NCI-H345 treated with DMSO at 0.1 percent for 48 hours (cell line): ENCODE measurements around the gene ETS1.

Experiments used
- DNase-seq: peaks from one replicate; lab custom pipeline; 2025; ENCODE audit not compliant: unreplicated experiment; lab: John Stamatoyannopoulos, UW

ETS1 gene

DNA sequence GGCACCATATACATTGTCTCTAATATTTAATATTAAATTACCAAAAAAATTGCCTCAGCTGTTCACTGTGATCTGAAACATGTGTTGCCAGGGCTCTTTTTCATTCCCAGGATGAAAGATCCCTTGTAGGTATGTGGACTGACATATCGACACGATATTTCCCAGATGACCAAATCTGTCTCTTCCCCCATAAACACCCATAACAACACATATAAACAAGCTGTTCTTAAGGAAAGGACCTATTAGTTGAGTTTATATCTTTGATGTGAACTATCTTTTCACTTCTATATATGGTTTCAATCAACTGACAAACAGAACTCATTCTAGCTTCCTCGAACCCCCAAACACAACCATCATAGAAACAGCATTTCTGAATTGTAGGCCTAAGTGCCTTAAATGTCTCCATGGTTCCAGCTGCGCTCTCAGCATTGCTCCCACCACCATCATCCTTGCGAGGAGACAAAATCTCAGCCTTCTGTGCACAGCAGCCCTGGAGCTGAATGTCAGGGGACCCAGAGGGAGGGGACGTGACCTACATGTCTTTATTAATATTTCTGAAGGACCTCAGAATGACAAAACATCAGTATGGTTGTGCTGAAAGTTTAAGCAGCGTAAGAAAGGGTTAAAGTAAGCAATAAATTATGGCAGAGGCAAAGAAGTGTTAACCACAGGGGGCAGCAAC, 67.0 kb downstream of the ETS1 start:
- no peak for DNase-seq

DNA sequence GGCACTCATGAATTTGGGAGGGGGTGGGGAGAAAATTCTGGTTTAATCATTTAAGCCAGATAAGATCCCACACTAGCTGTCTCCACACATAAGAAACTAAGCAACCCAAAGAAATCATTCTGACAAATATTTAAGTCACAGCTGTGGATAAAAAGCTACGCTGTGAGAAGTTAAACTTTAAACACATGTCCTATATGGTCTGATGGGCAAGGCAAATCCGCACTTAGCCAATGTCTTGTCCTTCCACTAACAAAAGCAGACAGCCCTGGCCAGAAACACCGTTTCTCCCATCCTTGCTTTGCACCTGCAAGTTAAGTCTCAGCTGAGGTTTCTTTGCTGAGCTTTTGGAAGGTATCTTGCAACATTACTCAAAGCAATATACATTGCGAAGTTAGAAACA, 68.0 kb downstream of the ETS1 start:
- no peak for DNase-seq

DNA sequence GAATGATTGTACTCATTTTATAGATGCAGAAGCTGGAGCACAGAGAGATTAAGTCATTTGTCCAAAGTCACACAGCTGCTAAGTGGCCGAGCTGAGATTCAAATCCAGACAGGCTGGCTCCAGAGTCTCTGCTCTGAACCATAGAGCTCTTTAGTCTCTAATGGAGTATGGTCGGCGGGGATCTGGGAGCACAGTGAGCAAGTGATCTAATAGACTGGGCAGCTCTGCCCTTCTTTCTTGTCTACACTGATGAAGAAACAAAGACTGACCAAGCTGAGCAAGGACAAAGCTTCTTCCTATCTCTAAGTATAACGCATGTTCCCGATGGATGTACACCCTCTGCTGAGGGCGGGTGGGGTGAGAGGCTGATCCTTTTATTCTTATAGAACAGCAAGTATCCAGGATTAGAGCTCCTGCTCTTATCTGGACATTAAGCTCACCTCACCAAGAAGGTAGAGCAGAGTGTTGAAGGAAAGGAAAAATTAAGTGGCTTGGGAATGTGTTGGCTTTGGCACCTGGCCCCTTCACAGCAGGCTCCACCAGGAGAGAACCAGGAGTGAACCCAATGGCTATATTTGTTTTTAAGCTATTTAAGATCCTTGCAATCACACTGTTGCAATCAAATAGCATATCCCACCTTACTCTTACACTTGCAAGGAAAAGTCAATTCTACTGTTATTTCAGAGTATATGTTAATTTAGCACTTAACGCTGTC, 68.7 kb downstream of the ETS1 start:
- DNase-seq: no peak

DNA sequence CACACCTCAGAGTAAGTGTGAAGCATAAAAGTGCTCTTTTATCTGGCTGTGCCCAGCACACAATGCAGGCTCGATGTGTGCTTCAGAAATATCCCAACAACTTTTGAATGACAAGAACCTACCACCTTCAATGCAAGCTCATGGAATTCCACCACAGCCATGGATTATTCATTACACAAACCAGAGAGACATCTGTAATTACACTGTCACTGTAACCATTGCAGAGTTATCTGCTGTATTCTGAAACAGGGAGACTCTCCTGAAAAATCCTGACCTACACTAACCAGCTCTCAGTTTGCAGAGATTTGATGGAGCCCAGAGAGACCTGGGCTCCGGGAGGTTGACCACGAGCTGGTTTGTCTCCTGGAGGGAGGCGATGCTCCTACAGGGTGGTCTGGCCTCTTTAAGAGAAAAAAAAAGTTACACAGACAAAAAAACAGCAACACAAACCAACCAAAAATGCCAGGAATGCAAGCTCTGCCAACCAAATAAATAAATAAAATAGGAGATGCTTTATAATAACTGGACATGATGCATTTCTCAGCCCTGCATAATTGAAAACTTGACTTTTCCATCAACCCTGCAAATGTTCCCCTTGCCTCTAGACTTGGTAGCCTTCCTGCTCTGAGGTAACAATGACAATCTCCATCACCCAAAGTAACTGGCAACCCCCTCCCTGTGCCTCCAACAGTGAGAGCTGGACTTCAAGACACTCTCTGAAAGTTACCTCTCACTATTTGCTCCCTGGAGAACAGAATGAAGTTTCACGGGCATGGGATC, 69.7 kb downstream of the ETS1 start:
- no peak for DNase-seq

DNA sequence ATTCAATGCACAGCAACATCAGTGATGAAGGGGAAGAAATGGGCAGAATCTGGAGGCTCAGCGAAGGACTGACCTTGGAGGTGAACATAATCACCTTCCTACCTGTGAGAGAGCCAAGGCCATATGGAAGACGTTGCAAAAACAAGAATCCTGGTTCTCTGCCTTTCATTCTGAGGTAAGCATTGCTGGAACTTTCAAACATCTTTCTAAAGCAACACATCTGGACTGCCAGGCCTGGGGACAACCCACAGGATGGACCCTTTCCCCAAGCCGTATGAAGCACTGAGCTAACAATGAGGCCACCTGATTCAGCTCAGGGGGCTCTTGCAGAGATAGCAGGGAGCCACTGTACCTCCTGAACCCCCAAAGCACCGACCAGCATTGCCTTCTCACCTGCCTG, 70.5 kb downstream of the ETS1 start:
- DNase-seq: no peak

DNA sequence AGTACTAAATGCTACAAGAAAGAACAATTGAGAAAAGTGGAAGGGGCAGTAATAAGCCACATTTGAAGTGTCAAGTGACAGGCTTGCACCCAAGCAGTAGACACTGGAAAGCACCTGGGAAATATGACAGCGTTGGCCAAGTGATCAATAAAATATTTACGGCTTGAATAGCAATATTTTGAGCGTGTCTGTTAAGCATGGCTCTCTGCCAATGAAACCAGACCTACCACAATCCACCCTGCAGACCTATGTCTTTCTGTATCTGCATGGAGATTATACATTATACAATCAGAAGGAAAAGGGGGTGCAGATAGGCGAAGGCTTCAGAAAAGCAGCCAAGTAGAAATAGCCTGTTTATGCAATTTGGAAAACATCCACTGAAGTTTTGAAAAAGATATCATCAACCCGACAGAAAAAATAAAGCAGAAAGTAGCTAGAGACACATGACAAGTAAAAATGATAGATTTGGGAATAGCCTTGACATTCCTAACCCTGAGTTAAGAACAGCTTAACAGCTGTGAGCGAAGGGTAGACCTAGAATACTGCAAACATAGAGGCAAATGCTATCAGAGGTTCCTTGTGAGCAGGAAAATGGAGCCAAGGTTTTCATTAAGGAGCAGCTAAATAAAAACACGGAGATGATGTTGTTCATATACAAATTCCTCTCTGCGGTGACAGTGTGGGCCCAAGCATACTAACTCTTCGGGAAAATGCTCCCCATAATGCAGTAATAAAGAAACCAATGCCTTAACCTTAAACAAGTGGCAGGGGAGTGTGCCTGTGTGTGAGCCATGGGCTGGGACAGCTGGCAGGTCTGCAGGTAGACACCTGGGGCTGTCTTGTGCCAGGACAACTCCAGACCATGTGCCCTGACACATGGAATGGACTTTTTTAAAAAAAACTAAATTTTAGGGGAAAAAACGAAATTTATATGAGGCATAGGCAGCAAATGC, 71.3 kb downstream of the ETS1 start:
- DNase-seq: no peak

DNA sequence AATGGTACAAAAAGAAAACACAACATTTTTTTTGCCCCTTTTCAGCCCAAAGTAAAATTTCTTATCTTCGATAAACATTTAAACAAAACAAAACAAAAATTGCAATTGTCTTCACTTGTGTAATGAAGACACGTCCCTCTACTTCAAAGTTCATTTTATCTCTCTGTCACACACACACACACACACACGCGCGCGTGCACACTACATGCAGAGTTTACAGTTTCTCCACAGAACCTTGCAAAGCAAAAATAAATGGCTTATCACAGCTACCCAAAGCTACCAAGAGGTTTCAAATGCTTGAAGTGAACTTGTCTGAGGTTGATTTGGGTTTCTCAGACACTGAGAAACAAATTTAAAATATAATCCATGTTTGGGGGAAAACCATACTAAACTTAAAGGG, 72.3 kb downstream of the ETS1 start:
- DNase-seq: no peak

DNA sequence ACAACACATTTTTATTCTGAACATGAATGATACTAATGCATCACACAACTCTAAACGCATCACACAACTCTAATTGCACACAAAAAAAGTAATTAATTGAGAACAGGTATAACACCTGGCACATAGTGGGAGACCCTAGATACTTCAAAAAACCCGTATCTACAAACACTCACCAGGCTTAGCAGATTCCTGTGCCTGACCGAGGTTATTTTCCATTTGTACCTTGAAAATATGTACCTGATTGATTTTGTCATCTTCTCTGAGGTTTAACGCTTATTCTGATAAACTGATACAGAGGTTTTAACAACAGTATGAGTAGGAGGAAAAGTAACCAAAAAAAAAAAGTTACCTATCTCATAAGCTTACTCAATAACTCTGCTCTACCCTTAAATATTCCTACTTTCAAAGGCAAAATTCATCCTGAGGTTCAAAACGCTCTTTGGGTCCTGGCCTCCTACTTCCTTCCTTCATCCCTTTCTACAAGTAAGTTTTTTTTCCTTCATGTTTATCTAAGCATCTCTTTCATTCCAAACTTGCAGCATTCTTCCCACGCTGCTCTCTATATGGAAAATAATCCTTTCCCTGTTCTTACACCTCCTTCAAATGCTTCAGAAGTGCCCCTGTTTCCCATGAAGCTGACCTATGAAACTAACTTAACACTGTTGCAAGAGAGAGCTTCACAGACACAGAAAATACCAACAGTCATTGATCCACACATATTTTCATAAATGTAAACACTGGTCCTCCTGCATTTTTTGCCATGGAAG, 73.3 kb downstream of the ETS1 start:
- DNase-seq: no peak

DNA sequence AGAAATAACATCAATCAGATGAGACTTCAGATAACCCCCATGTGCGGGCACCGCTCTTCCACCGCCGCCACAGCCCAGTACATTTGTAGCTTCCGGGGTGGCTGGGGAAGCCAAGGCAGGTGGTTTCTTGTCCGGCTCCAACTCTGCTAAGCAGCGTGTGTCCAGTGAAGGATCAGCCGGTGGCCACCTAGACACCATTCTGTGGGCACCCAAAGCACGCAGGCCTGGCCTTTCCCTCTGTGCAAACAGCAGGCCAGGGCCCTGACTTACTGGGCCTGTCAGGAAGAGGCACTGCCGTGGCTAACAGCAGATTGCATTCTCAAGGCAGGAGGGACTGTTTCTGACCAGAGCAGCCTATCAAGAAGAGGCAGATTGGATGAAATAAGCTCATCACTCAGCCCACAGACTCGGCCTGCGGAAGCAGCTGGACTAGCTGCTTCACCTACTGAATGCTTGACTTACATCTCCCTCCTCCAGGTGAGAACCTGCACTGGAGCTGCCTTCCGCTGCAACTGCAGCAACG, 74.8 kb downstream of the ETS1 start:
- DNase-seq: no peak

DNA sequence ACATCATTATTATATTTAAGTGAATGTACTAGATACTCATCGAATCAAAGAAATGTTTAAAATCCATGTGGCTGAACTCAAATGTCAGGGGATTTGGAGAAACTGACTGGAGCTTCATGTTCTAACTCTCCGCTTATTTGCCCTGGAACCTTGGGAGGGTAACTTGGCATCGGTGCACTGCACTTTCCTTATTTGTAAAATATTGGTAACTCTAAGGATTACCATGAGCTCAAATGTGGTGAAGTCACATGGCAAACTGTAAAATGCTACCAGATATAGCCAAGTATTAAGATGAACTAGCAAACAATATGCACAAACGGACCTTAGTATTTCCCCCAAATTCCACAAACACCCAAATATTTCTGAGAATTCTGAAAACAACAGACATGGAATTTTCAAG, 75.6 kb downstream of the ETS1 start:
- DNase-seq: no peak

DNA sequence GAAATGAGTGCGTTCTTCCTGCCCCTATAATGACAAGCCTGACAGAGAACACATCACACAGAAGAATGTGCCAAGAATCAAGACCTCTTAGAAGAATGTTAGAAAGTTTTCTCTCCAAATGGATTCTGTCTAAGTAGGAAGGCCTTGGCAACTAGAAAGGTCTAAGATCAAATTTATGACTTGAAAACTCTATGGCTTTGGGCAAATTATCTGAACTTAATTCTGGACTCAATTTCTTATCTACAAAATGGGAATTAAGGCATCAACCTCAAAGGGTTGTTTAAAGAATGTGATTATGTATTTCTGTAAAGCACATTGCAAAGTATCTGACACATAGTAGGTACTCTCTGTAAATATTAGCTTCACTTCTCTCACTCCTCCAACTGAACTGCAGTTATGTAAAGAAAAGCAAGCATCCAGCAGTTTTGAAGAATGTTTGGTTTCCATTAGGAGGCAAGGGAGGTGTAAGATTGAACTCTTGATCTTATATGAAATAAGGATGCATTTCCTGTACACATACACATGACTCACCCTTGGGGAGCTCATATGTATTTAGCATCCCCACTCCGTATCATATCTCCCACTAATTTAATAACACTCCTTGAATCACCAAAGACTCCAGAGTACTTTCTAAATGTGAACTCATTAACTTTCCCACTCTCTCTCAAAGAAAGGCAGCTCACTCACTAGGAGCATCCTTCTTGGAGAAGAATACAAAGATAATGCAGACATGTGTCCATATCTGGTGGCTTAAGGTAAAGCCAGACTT, 77.6 kb downstream of the ETS1 start:
- no peak for DNase-seq

DNA sequence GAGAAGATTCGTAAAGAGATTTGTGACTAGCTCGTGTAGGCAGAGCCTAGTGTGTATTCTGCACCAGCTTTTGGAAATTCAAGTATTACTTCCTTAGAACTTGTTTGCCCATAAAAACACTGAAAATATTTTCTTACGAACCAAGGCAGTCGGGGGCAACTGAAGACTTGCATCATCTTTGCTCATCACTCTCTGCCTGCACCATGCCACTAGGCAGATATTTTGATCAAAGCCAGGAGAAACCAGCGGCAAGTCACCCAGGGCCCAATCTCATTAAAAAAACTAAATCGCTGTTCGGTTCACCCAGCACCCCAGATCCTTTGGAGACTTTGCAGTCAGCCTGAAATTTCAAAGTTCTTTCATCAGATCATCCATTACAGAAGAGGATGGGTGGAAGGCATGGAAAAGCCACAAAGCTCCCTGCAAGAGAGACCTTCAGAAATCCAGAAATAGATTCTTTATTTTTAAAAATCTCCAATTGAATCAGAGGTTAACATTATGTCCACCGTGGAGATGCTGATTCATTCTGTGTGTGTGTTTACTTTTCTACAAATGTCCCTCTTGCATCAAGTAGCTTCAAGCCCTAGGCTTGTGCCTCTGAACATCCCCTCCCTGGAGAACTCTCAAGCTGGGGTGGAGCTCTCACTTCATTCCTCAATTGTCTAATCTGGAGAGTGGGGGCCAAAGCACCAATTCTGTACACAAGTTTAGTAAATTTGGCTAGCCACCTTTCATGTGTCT, 78.4 kb downstream of the ETS1 start:
- DNase-seq: no peak

DNA sequence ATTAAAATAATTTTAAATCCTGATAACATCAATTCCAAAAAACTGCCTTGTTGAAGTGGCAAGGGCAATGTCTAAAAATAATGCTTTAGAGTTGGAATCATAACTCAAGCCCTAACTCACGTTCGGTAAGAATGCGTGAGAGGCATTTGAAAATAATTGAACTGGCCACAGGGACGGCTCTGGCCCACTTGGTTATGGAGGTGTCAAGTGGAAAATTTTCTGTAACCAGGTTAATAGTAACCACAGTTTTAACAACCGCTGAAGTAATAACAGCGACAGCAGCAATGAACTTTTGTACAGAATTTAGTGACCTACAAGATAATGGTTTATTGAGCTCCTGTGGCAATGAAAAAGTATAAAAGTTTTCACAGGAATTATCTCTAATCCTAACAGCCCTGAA, 79.4 kb downstream of the ETS1 start:
- no peak for DNase-seq

DNA sequence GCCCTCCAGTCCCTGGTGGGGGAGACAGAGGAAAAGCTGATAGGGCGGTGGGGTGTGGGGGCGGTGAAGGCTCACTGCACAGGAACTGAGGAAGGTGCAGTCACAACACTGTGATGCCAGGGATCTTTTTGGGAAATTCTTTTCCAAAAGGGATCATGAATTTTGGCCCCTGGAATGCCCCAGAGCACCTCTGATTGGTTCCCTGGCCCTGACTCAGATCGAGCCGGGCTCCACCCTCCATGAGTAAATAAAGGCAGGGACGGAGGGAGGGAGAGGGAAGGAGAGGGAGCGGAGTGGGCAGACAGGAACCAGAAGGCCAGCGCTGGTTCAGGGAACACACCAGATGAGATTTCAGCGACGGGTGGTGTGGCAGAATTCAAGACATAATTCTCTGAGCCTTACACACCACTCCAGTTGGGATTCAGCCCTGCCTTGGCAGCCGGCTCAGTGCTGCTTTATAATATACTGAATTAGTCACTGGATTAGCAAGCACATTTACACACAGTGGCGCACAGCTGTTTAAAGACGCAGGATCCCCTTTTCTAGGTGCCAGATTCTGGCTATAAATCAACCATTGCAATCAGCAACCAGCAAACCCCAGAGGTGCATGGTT, 80.3 kb downstream of the ETS1 start:
- DNase-seq: no peak

DNA sequence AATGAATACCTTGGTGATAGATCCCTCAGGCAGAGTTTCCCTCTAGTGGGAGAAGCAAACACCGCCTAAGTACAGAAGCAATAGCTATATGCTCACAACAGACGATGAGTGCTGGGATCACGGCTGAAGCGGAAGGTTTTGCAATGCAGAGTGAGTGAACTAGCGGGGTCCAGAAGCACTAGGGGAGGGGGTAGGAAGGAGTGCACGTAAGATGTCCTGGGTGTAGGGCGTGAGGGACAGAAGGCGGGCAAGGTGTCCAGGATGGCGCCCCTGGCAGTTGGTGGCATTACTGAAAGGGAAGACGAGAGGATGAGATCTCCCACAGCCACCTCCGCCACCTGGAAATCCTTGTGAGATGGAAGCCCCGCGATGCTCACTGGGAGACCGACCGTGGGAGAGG, 81.0 kb downstream of the ETS1 start:
- DNase-seq: no peak

DNA sequence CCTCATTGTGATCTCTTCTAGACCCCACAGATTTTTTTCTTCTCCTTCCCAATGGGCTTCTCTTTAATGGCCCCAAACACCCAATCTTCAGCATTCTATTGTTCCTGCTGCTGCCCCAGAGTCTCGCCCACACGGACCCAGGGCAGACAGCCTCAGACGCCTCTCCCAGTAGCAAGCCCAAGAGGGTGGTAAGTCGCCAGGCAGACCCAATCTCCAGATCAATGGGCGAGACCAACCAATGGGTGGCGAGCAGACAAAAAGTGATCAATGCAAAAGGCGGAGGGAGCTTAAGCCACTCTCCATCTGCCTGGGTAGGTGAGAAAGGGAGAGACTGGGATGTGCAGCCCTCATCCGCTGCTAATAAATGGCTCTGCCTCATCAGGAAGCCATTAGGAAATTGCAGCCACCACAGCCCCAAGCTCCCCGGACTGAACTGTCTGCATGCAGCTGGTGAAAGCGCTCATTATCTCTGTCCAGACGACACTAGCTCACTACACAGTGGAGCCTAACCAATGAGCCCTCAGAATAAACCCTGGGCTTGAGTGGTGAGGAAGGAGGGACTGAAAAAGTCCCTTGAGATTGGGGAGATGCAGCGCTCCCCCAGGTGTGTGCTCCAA, 81.8 kb downstream of the ETS1 start:
- no peak for DNase-seq

DNA sequence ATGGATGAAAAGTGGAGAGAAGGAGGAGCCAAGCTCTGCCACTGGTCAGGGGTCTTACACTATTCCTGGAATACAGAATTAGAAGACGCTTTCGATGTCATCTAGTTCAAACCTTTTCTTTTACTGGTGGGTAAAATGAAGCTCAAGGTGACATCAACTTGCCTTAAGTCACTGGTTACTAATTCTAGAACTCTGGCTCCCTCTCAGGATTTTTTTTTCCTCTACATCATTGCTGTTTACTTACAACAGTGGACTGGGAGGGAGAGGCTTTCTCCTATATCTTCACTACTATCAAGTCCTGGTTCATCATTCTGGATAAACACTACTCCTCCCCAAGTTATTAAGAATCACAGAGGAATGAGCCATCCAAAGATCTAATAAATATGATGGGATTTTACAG, 82.9 kb downstream of the ETS1 start:
- DNase-seq: no peak
